Cardiac atrium fibroblast (primary cell): Measurements from ENCODE around the gene PYCR2. TPM values are rescaled to one million over a fixed set of nuclear protein-coding genes. Genes with fewer than 3 reads are reported as not detected.

Experiments
- total RNA-seq: library from RNA; depleted of rRNA; stranded (reverse); fragments of >200 nt; gene quantifications from 2 replicates; pipeline ENCODE4 v1.2.3, GENCODE V29; 2015

PYCR2 gene
- 46.5 and 47.5 TPM in 2 replicates for total RNA-seq

DNA sequence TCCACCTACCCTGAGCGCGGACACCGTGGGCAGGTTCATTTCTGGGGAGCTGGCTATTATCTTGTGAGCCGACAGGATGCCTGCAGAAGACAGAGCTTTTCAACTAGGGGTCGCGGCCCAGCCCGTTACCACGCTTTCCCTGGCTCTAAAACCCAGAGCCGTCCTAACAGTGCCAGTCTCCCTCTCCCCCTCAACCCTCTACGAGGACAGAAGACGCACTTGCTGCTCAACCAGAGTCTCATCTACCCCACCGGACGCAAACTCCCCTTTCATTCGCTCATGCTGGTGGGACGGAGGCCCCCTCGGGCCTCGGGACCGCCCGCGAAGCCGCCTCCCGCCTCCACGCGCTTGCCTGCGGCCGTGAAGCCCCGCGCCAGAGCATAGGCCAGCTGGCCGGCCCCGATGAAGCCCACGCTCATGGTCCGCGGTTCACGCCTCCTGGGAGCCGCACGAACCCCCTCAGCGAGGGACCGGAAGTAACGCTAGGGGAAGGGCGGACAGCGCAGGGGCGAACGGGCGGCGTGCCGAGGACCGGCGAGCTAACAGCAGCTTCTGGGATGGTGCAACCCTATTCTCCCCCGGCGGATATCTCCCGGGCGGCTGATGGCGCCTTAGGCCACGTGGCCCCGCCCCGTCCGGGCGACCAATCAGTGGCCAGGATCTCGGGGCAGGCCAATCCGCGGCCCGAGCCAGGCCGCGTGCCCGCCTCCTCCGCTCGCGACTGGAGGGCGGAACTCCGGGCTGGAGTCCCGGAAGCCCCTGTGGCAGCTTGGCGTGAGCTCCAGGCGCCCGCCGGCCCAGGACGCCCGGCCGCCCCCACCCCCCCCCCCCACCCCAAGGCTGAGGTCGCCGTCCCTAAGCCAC is at the start of gene PYCR2:
PYCR2 (minus strand) TSS at position 559 of the 864 bp plus-strand sequence; CDS start at position 419, 140 bp downstream.

DNA sequence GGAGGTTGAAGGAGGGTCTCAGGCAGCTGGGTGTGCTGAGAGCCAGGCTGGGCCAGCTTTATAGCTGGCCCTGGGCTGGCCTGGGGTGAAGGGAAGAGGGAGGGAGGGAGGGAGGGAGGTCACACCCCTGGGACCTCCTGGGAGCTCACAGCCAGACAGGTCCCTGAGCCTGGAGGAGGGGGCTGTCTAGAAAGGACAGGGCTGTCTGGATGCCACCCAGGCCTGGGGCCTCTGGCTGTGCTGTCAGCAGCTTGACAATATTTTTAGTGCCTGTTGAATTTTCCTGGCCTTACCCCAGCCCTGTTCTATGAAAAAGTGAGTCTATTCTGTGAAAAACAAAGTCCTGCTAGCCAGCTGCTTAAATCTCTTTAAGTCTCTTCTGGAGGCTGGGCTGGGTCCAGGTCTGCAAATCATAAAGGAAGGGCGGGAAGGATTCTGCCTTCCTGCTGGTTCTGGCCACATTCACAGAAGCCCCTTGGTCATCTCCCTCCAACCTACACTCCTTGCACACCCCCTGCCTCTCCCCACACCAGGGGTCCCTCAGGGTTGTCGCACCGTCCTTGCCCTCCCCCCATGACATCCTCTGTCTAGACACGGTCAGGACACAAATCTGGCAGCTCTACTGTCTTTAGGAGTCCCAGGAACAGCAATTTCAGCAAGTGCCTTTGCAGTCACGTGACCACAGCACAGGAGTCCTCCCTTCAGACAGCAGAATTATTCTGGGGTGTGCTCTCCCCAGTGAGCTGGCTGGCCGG is 17.3 kb upstream of the PYCR2 start, which contains the start of gene LEFTY2:
LEFTY2 (minus strand) TSS at position 34 of the 755 bp plus-strand sequence. CDS start 80 bp downstream, outside the sequence.

DNA sequence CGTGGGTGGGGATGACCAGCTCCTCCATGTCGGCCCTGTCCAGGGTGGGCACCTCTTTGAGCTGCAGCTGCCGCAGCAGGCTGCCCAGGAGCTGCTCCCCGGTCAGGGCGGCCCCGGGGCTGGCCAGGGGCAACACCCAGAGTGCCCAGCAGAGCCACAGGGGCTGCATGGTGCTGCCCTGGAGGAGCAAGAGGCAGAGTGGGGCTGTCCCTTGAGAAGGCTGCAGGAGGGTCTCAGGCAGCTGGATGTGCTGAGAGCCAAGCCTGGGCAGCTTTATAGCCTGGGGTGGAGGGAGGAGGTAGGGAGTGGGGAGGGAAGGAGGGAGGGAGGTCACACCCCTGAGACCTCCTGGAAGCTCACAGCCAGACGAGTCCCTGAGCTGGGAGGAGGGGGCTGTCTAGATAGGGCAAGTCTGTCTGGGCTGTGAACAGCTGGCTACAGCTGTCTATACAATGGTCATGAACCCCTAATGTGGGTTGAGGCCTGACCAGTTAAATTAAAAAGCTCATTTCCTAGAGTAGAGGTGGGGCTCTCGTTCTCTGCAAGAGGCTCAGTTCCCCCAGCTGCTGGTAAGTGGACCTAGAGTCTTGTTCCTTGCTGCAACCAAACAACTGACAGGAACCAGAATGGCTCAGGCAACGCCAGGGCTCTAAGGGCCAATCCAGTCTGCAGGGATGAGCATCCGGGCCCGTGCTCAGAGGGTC is 35.0 kb downstream of the PYCR2 start, which contains the start of gene LEFTY1:
LEFTY1 (minus strand) TSS at position 249 of the 704 bp plus-strand sequence; CDS start at position 169, 80 bp downstream.

DNA sequence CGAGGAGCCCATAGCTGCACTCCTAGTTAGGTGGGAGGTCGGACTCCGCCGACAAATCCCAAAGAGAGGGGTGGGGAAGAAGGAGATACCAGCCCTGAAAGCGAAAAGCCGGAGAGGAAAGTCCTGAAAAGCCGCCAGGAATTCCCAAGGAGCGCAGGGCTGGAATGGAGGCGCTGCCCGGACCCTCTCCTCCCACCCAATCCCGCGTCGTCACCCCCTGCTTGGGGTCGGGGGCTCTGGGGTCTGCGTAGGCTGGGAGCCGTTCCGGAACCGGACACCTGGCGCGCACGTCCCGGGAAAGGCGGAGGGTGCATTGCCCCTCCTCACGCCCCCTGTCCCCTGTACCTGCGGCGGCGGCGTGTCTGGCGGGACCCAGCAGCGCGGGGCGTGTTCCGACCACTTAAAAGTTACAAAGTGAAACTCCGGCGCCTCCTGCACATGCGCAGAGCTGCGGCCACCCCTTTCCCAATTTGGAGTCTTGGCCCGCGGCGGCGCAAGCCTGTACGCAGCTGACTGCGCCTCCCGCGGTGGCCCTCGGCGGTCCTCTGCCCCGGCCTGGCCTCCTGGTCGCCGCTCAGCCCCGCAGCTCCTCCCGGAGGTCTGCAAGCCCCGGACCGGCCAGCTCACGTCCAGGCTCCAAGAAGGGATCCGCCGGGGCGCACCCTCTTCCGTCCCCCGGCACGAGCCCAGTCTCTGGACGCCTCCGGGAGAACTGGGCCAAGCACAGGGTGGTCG is 41.9 kb downstream of the PYCR2 start, which contains the start of gene TMEM63A:
TMEM63A (minus strand) TSS at position 422 of the 735 bp plus-strand sequence. CDS start 4,800 bp downstream, outside the sequence.

Other genes with a start within 250 kb of the PYCR2 start
- gene SRP9, start 146.4 kb downstream of the PYCR2 start, total RNA-seq, result 176 and 180 TPM in 2 replicates
- 78.3 and 125 TPM in 2 replicates for gene EPHX1, start 114.1 kb downstream of the PYCR2 start, total RNA-seq
- gene TMEM63A, start 41.9 kb downstream of the PYCR2 start, total RNA-seq, result 12.6 and 18.4 TPM in 2 replicates
- gene LEFTY1, start 35.1 kb downstream of the PYCR2 start, total RNA-seq, result 0.18 TPM in 1 of 2 replicates, not detected in the other
- not detected in 2 replicates for gene LEFTY2, start 17.0 kb upstream of the PYCR2 start, total RNA-seq
- 16.4 and 19.8 TPM in 2 replicates for gene SDE2, start 75.1 kb upstream of the PYCR2 start, total RNA-seq
- gene H3-3A, start 138.5 kb upstream of the PYCR2 start, total RNA-seq, result 266 and 271 TPM in 2 replicates